ENCODE data around the gene TET3. TPM values are rescaled to one million over a fixed set of nuclear protein-coding genes. Genes with fewer than 3 reads are reported as not detected.

The TET3 gene
- total and polyA plus RNA-seq, 2 experiments from 2014 or later, result 3.6 to 19.9 TPM

- TF ChIP-seq ZNF462 (CRISPR knock-in tag; IDR thresholded peaks at IDR 0.05), result no peak
These were observed 30.1 kb downstream of the TET3 start (continued) for GRCh38 chr2:74014813-74015212.

- H3K36me3 Mint-ChIP-seq (ENCODE audit: low read depth), result peaks cover 4% of the 10 kb centered on the region; the same call in 2 of the 3 replicates
- H3K27ac Mint-ChIP-seq, result no peak overlapping the region
- Histone ChIP-seq H3K9me2 (ENCODE audit: insufficient read depth) (no peaks in the 10 kb centered on the region), H3K4me1 (ENCODE audit: insufficient read depth) (peaks cover 9% of the 10 kb centered on the region; the same call in 1 of the 2 replicates), H4K20me1 (replicated peaks; ENCODE audit: insufficient read depth) (peaks cover 19% of the 10 kb centered on the region; the same call in 1 of the 2 replicates), H3K27me3 (ENCODE audit: insufficient read depth) (no peaks in the 10 kb centered on the region), H3K79me2 (replicated peaks; ENCODE audit: insufficient read depth) (peaks cover 88% of the 10 kb centered on the region), H3K4me2 (no peak overlapping the region), H3F3A (replicated peaks; ENCODE audit: low read depth) (no peaks in the 10 kb centered on the region), H3K36me3 (ENCODE audit: insufficient read depth) (no peaks in the 10 kb centered on the region), H3K4me3 (no peak overlapping the region), H2AFZ (no peak overlapping the region), H3K27ac (ENCODE audit: low read depth) (no peak overlapping the region)
- peaks cover 22% of the 10 kb centered on the region for H3K4me1 Mint-ChIP-seq
- H3K27me3 Mint-ChIP-seq (ENCODE audit: insufficient read depth, low read depth, poor library complexity), result peaks cover 1% of the 10 kb centered on the region
- no peak for DNase-seq (ENCODE audit: low spot score)
- ATAC-seq, result no peak
- H3K4me3 Mint-ChIP-seq, result no peak overlapping the region
- no peaks in the 10 kb centered on the region for H3K9me3 Mint-ChIP-seq
- TF ChIP-seq NANOG (IDR thresholded peaks at IDR 0.05; ENCODE audit: borderline replicate concordance) (no peak), EZH2phosphoT487 (IDR thresholded peaks at IDR 0.05; ENCODE audit: unreplicated experiment) (no peak), ZNF462 (CRISPR knock-in tag; IDR thresholded peaks at IDR 0.05) (no peak), ZNF114 (CRISPR knock-in tag; IDR thresholded peaks at IDR 0.05) (no peak), JUNB (IDR thresholded peaks at IDR 0.05; ENCODE audit: unreplicated experiment) (no peak), ZNF331 (CRISPR knock-in tag; IDR thresholded peaks at IDR 0.05; ENCODE audit: low read depth) (no peak), POLR2AphosphoS5 (IDR thresholded peaks at IDR 0.05; ENCODE audit: low read depth) (no peak), CREB1 (CRISPR knock-in tag; IDR thresholded peaks at IDR 0.05; ENCODE audit: low read depth) (no peak), STAT1 (IDR thresholded peaks at IDR 0.05; ENCODE audit: unreplicated experiment) (no peak), ETS1 (IDR thresholded peaks at IDR 0.05) (no peak)
These were observed 32.5 kb downstream of the TET3 start for GRCh38 chr2:74017223-74017622.
